GM21717 (cell line): ENCODE results near the gene BEND4.

Source experiments
- ATAC-seq: cut with Tn5 transposase; IDR thresholded peaks from one replicate; pipeline ENCODE4 v1.9.1; 2021; ENCODE audit warnings: mild to moderate bottlenecking, moderate library complexity; ENCODE audit not compliant: unreplicated experiment

BEND4 gene

GRCh38 chr4:42112846-42113245, 39.6 kb downstream of the BEND4 start:
- no peak for ATAC-seq

- no peak for ATAC-seq
Observed at GRCh38 chr4:42104521-42104920, 47.9 kb downstream of the BEND4 start.

GRCh38 chr4:42101446-42101975, 50.9 kb downstream of the BEND4 start:
- ATAC-seq = no peak

- no peak for ATAC-seq
Observed at GRCh38 chr4:42088386-42088785, 64.1 kb downstream of the BEND4 start.

GRCh38 chr4:42083816-42084215, 68.6 kb downstream of the BEND4 start:
- no peak for ATAC-seq

GRCh38 chr4:42080306-42080705, 72.1 kb downstream of the BEND4 start:
- ATAC-seq = no peak

GRCh38 chr4:42078184-42078801, 74.2 kb downstream of the BEND4 start:
- ATAC-seq = peak; percentile 90

- ATAC-seq = no peak
Observed at GRCh38 chr4:42074294-42074693, 78.2 kb downstream of the BEND4 start.

GRCh38 chr4:42070463-42070862, 82.0 kb downstream of the BEND4 start:
- ATAC-seq = no peak

- no peak for ATAC-seq
Observed at GRCh38 chr4:42067264-42067663, 85.2 kb downstream of the BEND4 start.

- ATAC-seq = no peak
Observed at GRCh38 chr4:42066402-42066801, 86.1 kb downstream of the BEND4 start.
